NCI-H2227 treated with DMSO at 0.1 percent for 48 hours (cell line): ENCODE data around the gene MBOAT2.
A peak's percentile ranks its signal among the peaks of the same experiment; 100 is the strongest.

ENCODE experiments used
- DNase-seq: peaks from one replicate; lab custom pipeline; 2025; lab: John Stamatoyannopoulos, UW

The MBOAT2 gene

DNA sequence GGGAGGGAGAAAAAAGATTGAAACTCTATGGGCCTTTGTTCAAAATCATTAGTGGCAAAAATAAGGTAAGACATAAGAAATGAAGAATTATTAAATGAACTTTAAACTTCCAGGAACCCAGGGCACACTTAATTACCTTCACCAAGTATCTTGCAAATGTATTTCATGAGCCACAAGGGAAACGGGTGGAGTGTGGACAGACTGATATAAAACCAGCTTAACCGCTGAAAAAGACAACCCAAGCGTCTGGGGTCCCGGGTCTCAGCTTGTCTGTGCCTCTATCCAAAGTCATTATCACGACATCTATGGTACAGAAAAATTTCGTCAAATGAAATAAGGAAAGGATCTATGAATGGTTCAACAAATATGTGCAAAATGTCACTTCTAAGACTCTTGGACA, 13.9 kb upstream of the MBOAT2 start:
- DNase-seq, result no peak

DNA sequence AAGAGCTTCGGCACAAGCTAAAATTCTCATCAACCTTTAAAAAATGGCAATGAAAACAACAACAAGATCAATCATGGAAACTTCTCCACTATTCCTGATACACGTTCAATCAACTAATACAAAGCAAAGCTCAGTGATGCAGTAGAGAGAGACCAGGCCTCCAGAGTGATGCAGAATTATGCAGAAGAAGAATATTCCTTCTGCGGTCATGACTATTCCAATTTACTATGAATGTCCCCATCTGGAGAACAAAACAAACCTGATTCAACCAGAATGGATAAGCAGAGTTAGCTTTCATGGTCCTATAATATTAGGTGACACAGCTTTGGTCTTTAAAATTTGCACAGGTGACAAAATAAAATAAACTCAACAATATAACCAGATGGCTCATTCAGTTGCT, 12.5 kb upstream of the MBOAT2 start:
- DNase-seq, result no peak

DNA sequence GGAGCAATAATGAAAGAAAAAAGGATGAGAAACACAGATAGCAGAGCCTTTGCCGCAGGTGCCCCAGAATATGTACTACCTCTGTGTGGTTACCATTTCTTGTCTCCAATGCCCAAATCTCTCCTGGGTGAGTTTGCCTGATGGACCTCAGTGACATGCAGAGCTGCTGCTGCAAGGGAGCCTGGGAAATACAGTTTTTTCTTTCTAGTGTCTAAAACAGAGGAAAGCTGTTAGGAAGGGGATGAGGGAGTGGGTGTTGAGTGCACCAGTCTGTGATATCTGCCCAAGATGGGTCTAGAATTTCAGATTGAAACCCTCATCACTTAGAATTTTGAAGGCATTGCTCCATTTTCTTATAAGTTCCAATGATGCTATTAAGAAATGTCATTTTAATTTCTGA, 9.9 kb upstream of the MBOAT2 start:
- no peak for DNase-seq

DNA sequence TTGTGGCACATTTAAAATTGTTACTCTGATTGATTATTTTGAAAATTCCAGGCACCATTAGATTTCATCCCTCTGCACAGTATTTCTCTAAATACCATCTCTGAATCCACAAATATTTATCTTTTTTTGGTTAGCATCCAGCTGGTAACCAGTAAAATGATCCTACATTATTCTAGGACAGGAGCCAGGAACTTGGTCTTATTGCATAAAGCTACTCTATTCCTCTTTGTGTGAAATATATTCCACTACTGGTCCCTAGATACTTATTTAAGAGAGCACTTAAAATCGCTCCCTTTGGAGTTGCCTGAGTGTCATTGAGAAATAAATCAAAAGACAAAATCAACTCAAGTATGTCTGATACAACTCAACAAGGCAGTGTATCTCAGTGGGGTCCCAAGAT, 7.4 kb upstream of the MBOAT2 start:
- no peak for DNase-seq

DNA sequence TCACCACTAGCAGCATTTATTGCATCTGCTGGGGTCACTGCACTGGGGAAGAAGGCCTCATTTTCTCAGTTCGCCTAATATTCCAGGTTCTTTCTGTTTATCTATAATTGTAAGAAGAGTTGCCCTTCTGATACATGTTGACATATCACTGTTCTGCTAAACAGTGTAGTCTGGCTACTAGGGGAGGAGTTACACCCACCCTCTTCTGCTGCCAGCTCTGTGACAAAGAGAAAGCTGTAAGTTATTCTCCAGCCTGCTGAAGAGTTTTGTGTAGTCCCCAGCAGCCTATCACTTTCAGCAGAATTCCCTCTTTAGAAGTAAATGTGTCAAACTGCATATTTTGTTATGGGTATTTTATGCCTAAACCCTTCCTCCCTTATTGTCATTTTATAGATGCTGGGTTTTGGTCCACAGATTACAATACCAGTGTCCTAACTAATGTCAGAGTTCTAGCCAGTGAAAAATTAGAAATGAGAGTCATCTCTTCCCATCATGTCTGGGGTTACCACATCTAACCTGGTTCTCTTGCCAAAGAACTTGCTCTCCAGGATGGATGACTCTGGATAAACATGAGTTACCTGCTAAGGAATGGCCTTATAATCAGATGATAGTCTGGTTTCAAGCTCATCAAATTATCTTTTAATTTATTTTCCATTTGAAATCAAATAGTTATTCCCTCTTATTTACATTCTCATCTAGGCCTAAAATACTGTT, 5.6 kb upstream of the MBOAT2 start:
- peak; percentile 13 for DNase-seq

DNA sequence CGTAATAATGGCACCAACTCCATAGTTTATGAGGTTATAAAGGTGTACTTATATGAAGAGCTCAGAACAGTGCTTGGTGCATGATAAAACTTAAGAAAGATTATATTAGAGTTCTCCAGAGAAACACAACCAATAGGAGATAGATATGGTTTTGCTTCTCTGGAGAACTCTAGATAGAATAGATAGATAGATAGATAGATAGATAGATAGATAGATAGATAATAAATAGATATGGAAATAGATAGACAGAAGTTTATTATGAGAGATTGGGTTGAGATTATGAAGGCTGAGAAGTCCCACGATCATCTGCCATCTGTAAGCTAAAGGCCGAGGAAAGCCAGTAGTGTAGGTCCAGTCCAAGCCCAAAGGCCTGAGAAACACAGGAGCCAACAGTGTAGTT, 2.9 kb upstream of the MBOAT2 start:
- no peak for DNase-seq

DNA sequence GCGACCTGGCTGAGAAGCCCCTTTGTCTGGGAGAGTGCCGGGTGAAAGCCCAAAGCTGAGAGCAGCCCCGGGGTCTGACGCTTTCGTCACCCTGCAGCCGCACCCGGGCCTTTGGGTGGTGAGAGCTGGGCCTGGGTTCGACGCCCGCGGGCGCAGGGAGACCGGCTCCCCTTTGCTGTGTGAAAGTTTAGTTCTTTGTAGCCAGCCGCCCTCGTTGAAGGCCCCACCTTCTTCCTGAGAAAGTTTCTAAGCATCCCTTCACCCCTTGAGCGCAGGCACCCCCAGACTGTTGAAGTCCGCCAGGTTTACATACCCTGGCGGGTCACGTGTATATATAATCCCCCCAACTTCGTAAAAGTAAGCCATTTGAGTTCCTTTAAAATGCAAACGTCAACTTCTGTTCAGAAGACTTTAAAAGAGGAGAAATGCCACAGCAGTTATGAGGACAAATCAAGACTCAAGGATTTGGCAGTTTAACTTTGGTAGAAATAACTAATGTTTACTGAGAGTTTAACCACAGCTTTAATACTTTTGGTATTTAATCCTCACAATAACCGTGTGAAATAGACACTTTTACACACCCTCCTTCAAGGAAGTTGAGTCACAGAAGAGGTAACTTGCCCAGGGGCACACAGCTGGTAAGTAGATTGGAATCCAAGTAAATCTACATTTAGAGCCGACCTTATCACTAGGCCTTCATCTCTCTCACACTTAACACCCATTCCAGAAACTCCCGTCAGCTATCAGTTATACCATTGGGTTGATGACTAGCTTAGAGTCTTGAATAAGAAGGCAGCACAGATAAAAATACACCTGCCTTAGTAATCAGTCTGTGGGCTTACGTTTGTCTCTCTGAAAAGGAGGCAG, 1.1 kb upstream of the MBOAT2 start:
- DNase-seq, result no peak

DNA sequence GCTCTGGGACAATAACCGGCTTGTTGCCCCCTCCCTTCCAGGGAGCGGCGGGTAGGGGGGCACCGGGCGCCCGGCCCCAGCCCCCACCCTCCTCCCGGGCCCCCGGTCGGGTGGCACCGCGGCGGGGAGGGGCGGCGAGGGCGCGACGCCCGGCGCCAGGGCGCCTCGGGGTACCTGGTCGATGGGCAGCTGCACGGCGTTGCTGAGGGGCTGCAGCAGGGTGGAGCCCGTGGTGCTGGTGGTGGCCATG, 193 bp downstream of the MBOAT2 start:
- DNase-seq, result no peak

DNA sequence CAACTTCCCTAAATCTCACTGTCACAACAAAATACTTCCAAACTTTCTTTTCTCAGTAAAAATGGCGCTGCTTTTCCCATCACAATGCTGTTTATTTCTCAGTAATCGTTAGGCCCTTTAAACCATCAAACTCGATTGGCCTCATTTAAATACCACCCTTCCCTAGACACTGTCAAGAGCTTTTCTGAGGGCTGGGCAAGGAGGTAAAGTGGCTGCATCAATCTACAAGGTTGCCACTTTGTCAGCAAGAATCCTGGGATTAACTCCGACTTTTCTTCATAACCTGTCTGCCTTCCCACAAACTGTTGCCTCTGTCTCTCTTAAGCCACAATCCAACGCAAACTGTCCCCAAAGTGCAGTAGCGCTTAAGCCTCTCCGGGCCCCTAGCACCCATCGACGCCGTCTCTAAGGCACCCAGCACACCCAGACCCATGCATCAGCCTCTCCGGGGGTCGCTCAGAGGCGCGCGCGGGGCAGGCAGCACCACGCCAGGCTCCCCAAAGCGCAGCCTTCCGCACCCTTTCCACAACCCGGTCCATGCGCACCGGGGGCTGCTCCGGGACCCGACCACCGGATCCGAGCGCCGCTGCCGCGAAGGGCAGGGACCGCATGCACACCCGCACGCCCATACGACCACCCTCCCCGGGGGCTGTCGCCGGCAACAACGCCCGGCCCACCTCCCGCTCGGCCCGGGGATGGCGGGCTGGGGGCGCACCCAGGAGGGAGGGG, 683 bp downstream of the MBOAT2 start:
- peak; percentile 6 for DNase-seq

DNA sequence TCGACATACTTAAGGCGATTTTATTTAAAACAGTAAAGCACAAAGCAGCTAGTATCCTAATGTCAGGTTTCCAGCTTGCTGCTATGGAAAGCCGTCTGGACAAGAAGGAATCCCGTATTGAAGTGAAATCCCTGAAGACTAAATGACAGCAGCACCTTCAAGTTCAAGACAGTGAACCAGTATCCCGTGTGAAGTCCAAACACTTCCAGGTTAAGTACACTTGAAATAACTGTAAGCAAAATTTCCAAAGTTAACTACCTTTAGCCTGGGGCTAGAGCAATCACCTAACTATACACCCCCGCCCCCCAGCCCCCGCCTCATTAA, 1.2 kb downstream of the MBOAT2 start:
- peak; percentile 3 for DNase-seq

DNA sequence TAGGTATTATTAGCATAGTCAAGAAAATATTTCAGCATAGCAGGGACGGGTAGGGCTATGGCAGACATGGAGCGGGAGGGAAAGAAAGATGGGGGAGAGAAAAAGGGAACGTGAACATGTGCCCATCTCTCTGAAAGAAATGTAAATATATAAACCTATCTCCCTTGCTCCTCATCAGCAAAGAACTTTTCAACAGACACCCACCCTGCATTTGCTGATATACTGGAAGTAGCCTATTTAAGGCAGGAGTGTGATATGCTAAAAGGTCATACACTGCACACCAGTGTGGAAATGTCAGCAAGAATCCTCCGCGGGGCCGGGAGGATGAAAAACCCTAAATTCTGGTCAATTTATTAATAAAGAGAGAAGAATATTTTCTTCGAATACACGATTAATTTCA, 1.7 kb downstream of the MBOAT2 start:
- DNase-seq, result no peak

DNA sequence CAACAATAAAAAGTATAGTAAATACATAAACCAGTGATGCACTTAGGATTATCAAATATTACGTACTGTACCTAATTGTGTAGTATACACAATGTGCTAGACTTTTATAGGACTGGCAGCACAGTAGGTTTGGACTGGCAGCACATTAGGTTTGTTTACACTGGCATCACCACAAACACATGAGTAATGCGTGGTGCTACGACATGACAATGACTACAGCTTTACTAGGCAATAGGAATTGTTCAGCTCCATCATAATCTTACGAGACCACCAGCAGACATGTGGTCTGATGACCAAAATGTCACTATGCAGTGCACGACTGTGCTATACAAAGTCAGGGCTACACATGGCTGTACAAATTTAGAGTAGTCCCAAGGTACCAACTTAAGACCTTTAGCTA, 2.3 kb downstream of the MBOAT2 start:
- no peak for DNase-seq

DNA sequence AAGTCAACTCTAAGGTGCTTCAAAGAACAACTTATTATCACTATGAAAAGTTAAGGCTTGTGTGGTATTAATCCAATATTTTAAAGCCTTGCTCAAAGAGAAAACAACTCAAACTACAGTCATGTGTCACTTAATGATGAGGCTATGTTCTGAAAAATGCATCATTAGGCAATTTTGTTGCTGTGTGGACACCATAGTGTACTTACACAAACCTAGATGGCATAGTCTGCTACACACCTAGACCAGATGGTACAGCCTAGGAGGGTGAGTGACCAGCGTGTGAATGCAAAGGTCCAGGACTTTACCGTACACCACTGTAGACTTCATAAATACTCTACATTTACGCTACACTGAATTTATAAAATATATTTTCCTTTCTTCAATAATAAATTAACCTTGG, 3.0 kb downstream of the MBOAT2 start:
- DNase-seq, result no peak

DNA sequence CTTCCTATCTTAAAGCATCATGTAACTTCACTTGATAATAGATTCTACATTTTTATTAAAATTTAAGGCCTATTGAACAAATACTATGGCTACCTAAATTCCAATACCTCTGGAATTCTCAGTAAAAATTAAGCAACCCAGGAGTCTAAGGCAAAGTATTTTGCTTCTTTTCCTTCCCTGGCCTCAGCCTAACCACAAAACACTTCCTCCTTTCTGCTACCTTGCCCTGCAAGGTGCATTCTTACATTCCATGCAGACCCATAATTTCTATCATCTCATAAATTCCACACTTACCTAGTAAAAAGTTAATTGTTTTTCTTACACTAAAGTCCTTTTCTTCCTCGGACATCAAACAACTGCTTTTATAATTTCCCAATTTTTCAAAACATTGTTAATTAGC, 3.7 kb downstream of the MBOAT2 start:
- no peak for DNase-seq

DNA sequence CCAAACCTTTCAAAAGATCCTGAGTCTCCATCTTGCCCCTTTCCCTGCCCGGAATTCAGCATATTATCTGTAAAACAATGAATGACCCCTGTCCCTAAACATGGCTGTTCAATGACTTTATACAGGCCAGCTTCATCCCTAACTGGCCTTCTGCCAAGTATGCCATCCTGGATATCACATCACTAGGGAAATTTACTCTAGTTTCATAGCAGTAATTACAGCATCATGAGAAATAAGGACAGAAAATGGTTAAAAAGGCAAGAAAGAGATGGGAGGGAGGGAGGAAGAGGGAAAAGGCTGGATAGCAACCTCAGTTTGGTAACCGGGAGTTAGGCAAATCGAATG, 4.4 kb downstream of the MBOAT2 start:
- DNase-seq, result peak; percentile 38

DNA sequence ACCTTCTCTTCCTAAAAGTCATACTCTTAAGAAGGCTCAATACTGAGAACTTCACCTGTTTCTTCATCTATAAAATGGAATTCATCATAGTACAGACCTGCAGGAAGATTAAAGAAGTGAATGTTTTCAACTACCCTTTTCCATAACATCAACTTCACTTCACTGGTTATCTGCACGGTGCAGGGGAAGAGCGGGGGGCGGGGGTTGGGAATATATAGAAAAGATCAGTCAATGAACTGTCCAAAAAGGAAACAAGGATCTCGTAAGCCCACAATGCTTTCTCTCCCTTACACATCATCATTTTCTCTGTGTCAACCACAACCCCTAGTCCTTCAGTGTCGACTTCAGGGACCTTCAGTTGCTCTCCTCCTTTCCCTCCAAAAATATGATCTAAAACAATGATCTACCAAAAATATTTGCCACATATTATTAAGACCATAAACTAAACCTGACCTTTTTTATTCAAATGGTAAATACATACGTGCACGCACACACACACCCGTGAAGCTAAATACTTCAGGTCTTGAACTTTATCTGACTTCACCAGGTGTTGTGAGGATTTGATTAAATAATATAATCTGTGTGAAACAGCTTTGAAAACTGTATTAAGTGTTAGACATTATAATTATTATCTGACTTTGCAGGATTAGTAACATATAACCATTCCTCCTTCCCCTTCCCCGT, 4.9 kb downstream of the MBOAT2 start:
- DNase-seq, result no peak

DNA sequence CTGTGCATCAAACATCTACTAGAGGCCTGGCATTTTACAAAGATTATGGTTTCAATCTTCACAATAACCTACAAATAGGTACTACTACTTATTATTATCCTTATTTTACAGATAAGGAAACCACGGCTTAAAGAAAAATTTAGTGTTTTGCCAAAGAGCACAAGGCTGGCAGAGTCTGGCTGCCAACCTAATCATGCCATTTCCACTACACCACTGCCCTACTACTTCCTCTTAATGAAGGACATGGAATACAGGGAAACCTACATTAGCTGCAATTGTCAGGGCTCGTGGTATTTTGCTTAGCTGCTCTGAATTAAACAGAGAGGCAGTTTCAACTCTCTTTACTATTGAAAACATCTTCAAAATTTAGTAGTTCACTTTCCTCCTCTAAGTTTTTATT, 5.9 kb downstream of the MBOAT2 start:
- no peak for DNase-seq

DNA sequence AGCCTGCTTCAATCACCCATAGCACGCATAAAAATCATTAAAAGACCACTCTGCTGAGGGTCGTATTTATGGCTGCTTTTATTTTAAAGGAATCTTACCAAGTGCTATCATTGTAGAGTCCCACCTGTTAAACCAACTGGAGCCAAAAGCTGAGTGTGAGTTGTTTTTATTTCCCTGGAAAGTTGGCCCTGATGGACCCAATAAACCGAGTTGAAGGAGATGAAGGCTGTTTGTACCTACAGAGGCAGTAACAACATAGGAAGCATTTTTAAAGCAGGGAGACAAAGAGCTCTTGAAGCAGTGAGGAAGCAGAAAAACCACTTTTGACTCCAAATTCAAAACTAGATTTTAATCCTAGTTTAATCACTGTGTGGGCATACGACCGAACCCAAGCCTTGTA, 6.4 kb downstream of the MBOAT2 start:
- DNase-seq, result no peak

DNA sequence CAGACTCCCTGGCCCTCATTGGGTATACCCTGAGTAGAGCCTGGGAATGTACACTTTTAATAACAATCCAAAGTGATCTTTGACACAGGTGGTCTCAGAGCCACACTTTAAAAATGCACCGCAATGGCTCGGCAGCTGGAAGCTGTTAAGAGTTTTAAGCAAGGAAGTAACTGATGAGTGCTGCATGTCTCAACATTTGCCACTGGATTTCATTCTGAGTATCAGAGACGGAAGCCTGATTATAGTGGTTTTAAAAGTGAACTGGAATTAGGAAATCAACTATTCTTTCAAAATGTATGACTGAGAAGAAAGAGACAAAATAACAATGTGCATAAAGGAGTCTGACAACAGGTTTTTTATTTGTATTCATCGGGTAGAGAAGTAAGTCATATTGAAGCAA, 7.5 kb downstream of the MBOAT2 start:
- no peak for DNase-seq

DNA sequence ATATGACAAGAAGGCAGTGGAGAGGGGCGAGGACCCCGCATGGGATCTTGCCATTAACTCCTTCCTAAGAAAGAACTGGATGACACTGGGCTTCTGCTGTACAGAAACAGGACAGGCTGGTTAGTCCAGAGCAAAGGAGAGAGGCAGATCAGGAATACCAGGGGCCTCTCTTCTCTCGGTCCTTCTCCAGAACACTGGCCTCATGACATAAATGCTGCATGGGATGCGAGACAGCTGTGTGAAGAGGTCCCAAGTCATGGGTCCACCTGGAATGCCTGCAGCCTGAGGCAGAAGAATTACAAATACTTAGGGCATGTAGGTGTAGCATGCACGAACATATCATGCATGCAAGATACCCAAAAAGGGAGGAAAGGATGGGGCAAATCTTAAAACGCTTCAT, 9.1 kb downstream of the MBOAT2 start:
- no peak for DNase-seq

DNA sequence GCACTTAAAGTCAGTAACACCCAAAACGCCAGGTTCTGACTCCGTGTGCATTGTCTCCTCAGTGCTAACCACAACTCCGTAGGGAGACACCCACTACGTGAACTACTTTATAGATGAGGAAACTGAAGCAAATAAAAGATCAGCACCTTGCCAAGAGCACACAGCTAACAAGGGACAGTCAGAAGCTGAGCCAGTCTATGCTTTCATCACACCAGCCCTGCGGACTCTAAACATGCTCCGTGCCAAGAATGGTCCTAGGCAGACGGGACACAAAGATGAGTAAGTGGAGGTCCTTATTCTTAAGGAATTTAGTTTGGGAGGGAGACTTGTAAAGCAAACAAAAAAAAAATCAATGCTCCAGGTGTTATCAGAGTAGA, 9.6 kb downstream of the MBOAT2 start:
- no peak for DNase-seq

DNA sequence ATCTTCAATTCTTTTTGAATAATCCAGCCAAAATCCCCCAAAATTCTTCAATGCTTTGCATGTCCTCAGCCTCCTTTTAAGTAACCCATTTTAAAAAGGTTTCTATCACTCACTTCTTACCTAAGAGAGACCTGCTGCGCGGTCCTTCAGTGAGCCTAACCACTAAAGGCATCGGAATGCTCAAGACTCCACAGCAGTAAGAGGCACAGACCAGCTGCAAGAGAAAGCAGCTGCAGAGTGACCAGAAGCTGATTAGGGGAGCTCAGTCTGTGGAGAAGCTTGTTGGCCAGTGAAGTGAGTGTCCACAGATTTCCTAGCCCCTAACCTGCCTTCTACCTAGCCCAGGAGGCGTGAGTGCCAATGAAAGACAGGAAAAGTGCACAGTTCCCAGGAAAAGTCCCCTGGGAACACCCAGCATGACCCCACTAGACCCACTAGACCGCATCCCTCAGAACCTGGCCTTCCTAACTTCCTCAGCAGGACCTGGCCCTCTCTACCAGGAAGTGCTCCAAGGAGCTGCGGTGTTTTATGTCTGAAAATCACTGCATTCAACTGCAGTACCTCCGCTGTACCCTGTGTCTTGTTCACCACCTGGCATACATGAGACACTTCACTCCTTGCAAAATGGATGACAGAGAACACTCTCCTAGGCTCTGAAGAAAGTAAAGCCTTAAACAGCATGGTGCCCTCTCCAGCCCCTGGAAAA, 10.1 kb downstream of the MBOAT2 start:
- no peak for DNase-seq
